Epithelial cell of umbilical artery (primary cell): ENCODE measurements around the gene MYADM. TPM values are rescaled to one million over a fixed set of nuclear protein-coding genes. Genes with fewer than 3 reads are reported as not detected.

Source experiments
- total RNA-seq: library from RNA; depleted of rRNA; stranded (reverse); fragments of >200 nt; gene quantifications from 2 replicates; pipeline ENCODE4 v1.2.3, GENCODE V29; 2014

MYADM gene
- 2.1 and 6.2 TPM in 2 replicates for total RNA-seq

GRCh38 chr19:53867225-53868090, at the start of gene MYADM:
Gene MYADM, plus strand, starts transcription at chr19:53867883. Its CDS starts 5,647 bp downstream, at chr19:53873530.

GRCh38 chr19:53824134-53824611, 43.5 kb upstream of the MYADM start, which contains the start of gene NLRP12:
Gene NLRP12, minus strand, starts transcription at chr19:53824314. Its CDS starts 140 bp downstream, at chr19:53824174.

GRCh38 chr19:53881482-53882390, 14.1 kb downstream of the MYADM start, which contains the start of gene PRKCG:
Gene PRKCG, plus strand, starts transcription at chr19:53882197. Its CDS starts 298 bp downstream, at chr19:53882495.

GRCh38 chr19:53908935-53909415, 41.3 kb downstream of the MYADM start, which contains the start of gene CACNG7:
Gene CACNG7, plus strand, starts transcription at chr19:53909278. Its CDS starts 3,554 bp downstream, at chr19:53912832.

Other genes starting within 250 kb of the MYADM start
- not detected in 2 replicates for gene DPRX, start 235.9 kb upstream of the MYADM start, total RNA-seq
- 1.1 and 2.3 TPM in 2 replicates for gene NLRP12, start 43.6 kb upstream of the MYADM start, total RNA-seq
- gene PRKCG, start 14.3 kb downstream of the MYADM start, total RNA-seq, result not detected in 2 replicates
- 0.15 and 1.9 TPM in 2 replicates for gene CACNG7, start 41.4 kb downstream of the MYADM start, total RNA-seq
- gene CACNG8, start 95.1 kb downstream of the MYADM start, total RNA-seq, result 0.61 and 0.65 TPM in 2 replicates
- 2.6 and 3.2 TPM in 2 replicates for gene CACNG6, start 123.8 kb downstream of the MYADM start, total RNA-seq
- not detected in 2 replicates for gene VSTM1, start 196.0 kb downstream of the MYADM start, total RNA-seq
- not detected in 2 replicates for gene TARM1, start 213.5 kb downstream of the MYADM start, total RNA-seq
- gene OSCAR, start 232.9 kb downstream of the MYADM start, total RNA-seq, result not detected in 2 replicates
- gene NDUFA3, start 235.0 kb downstream of the MYADM start, total RNA-seq, result 9.4 and 18.2 TPM in 2 replicates
- 36.6 and 40.0 TPM in 2 replicates for gene TFPT, start 247.8 kb downstream of the MYADM start, total RNA-seq
- 75.7 and 92.9 TPM in 2 replicates for gene PRPF31, start 247.9 kb downstream of the MYADM start, total RNA-seq